ENCODE data around the gene BIK. TPM values are rescaled to one million over a fixed set of nuclear protein-coding genes. Genes with fewer than 3 reads are reported as not detected.

Gene BIK
- total and polyA plus RNA-seq, 4 donors, result 2.7 to 7.6 (median 4.6) TPM

GRCh38 chr22:43110927-43111623 is 525 bp downstream of the BIK start:
- Histone ChIP-seq H3K27me3 (ENCODE audit: control insufficient read depth in 3 of 3, insufficient read depth in 3 of 3, low read length in 2 of 3) (peaks cover 0 to 35% (median 28%) of the 10 kb centered on the region in 3 donors), H3K9me3 (ENCODE audit: control insufficient read depth in 4 of 4, insufficient read depth in 3 of 4, low read length in 3 of 4) (no peaks in the 10 kb centered on the region), H3K36me3 (ENCODE audit: control insufficient read depth in 4 of 4, insufficient read depth in 4 of 4, low read length in 4 of 4) (no peaks in the 10 kb centered on the region), H3K4me3 (peak overlapping the region; percentile 61), H3K4me1 (ENCODE audit: control insufficient read depth in 5 of 5, insufficient read depth in 5 of 5, low read length in 5 of 5) (peaks cover 0 to 12% (median 7%) of the 10 kb centered on the region in 5 donors), H3K27ac (ENCODE audit: low read depth in 1 of 2, low read length in 1 of 2) (no peak overlapping the region), H3K9ac (ENCODE audit: insufficient read depth in 1 of 2, low read length in 2 of 2) (peak overlapping the region in 1 of 2 donors; percentile 37)
- TF ChIP-seq CTCF (IDR thresholded peaks at IDR 0.05; ENCODE audit: control extremely low read depth, extremely low read depth), result no peak
- ATAC-seq (ENCODE audit: insufficient read depth, low FRiP score) (peak; percentile 62), DNase-seq (peak in 1 of 3 donors; percentile 34)
- 3% methylated on average over 83 to 86 of the region's 86 CpGs for WGBS, 2 donors

GRCh38 chr22:43113526-43114251 is 3.1 kb downstream of the BIK start:
- no peak for TF ChIP-seq CTCF (IDR thresholded peaks at IDR 0.05; ENCODE audit: control extremely low read depth, extremely low read depth)
- H3K4me3 ChIP-seq, result no peak overlapping the region
- H3K36me3 ChIP-seq (ENCODE audit: control insufficient read depth in 4 of 4, insufficient read depth in 4 of 4, low read length in 4 of 4), result no peaks in the 10 kb centered on the region
- H3K9ac ChIP-seq (ENCODE audit: insufficient read depth in 1 of 2, low read length in 2 of 2), result no peak overlapping the region
- no peak overlapping the region for H3K27ac ChIP-seq (ENCODE audit: low read depth in 1 of 2, low read length in 1 of 2)
- H3K4me1 ChIP-seq (ENCODE audit: control insufficient read depth in 5 of 5, insufficient read depth in 5 of 5, low read length in 5 of 5), result peaks cover 0 to 12% (median 7%) of the 10 kb centered on the region in 5 donors
- DNase-seq, result peak in 2 of 3 donors; percentile 20 to 32
- H3K27me3 ChIP-seq (ENCODE audit: control insufficient read depth in 3 of 3, insufficient read depth in 3 of 3, low read length in 2 of 3), result peaks cover 0 to 34% (median 26%) of the 10 kb centered on the region in 3 donors
- no peaks in the 10 kb centered on the region for H3K9me3 ChIP-seq (ENCODE audit: control insufficient read depth in 4 of 4, insufficient read depth in 3 of 4, low read length in 3 of 4)
- ATAC-seq (ENCODE audit: insufficient read depth, low FRiP score), result no peak
- WGBS, 2 donors, result 39 to 49% methylated on average over 13 of the region's 13 CpGs

GRCh38 chr22:43114958-43115357 is 4.4 kb downstream of the BIK start:
- DNase-seq (peak in 2 of 3 donors; percentile 19 to 56), ATAC-seq (ENCODE audit: insufficient read depth, low FRiP score) (no peak)
- 43 to 66% methylated on average over 5 of the region's 5 CpGs for WGBS, 2 donors
- no peaks in the 10 kb centered on the region for H3K9me3 ChIP-seq (ENCODE audit: control insufficient read depth in 4 of 4, insufficient read depth in 3 of 4, low read length in 3 of 4)
- peaks cover 0 to 24% (median 19%) of the 10 kb centered on the region in 3 donors for H3K27me3 ChIP-seq (ENCODE audit: control insufficient read depth in 3 of 3, insufficient read depth in 3 of 3, low read length in 2 of 3)
- H3K9ac ChIP-seq (ENCODE audit: insufficient read depth in 1 of 2, low read length in 2 of 2), result no peak overlapping the region
- H3K36me3 ChIP-seq (ENCODE audit: control insufficient read depth in 4 of 4, insufficient read depth in 4 of 4, low read length in 4 of 4), result no peaks in the 10 kb centered on the region
- H3K4me1 ChIP-seq (ENCODE audit: control insufficient read depth in 5 of 5, insufficient read depth in 5 of 5, low read length in 5 of 5), result peaks cover 0 to 12% (median 7%) of the 10 kb centered on the region in 5 donors
- H3K27ac ChIP-seq (ENCODE audit: low read depth in 1 of 2, low read length in 1 of 2), result no peak overlapping the region
- H3K4me3 ChIP-seq, result no peak overlapping the region
- TF ChIP-seq CTCF (IDR thresholded peaks at IDR 0.05; ENCODE audit: control extremely low read depth, extremely low read depth), result no peak
